Neural progenitor cell (in vitro differentiated cells): ENCODE results near the gene LRP6. TPM values are rescaled to one million over a fixed set of nuclear protein-coding genes. Genes with fewer than 3 reads are reported as not detected.

Experiments used
- DNase-seq: peaks from one replicate; pipeline ENCODE4 v3.0.0-alpha.2; 2016; ENCODE audit warnings: low spot score
- H2AFZ ChIP-seq: fragments of 200-600 bp; sonication (generic); replicated peaks from 2 replicates; pipeline ENCODE4 v1.6.1; 2016; ENCODE audit warnings: antibody characterized with exemption
- H3F3A ChIP-seq: fragments of 200-600 bp; sonication (generic); 2 replicates; pipeline ENCODE4 v1.6.1; 2016; ENCODE audit warnings: antibody characterized with exemption, low read depth
- H3K27ac ChIP-seq: fragments of 200-600 bp; sonication (generic); 2 replicates; pipeline ENCODE4 v1.5.1; 2016; ENCODE audit warnings: mild to moderate bottlenecking
- H3K27me3 ChIP-seq: fragments of 200-600 bp; sonication (generic); 2 replicates; pipeline ENCODE4 v1.6.1; 2016; ENCODE audit warnings: mild to moderate bottlenecking, moderate library complexity
- H3K36me3 ChIP-seq: fragments of 200-600 bp; sonication (generic); 2 replicates; pipeline ENCODE4 v1.5.1; 2016
- H3K4me1 ChIP-seq: fragments of 200-600 bp; sonication (generic); 2 replicates; pipeline ENCODE4 v1.6.1; 2016; ENCODE audit warnings: mixed run types
- H3K4me2 ChIP-seq: fragments of 200-600 bp; sonication (generic); 2 replicates; pipeline ENCODE4 v1.6.1; 2016
- H3K4me3 ChIP-seq: fragments of 200-600 bp; sonication (generic); 2 replicates; pipeline ENCODE4 v1.5.1; 2016
- H3K79me2 ChIP-seq: fragments of 200-600 bp; sonication (generic); 2 replicates; pipeline ENCODE4 v1.6.1; 2016; ENCODE audit warnings: low read depth
- H3K9ac ChIP-seq: fragments of 200-600 bp; sonication (generic); 2 replicates; pipeline ENCODE4 v1.6.1; 2016
- H3K9me3 ChIP-seq: fragments of 200-600 bp; sonication (generic); 2 replicates; pipeline ENCODE4 v1.5.1; 2016; ENCODE audit warnings: low read depth
- H4K20me1 ChIP-seq: fragments of 200-600 bp; sonication (generic); 2 replicates; pipeline ENCODE4 v1.6.1; 2016; ENCODE audit warnings: low read depth
- H3K27ac Mint-ChIP-seq: 3 replicates; pipeline ENCODE4 v1.8.0; 2021; ENCODE audit warnings: mixed read lengths
- H3K27me3 Mint-ChIP-seq: 2 replicates; pipeline ENCODE4 v1.8.0; 2022; ENCODE audit warnings: low read depth, mild to moderate bottlenecking, inconsistent platforms, moderate library complexity, mixed read lengths; ENCODE audit not compliant: insufficient read depth
- H3K36me3 Mint-ChIP-seq: 3 replicates; pipeline ENCODE4 v1.8.0; 2021; ENCODE audit warnings: mixed read lengths
- H3K4me1 Mint-ChIP-seq: 3 replicates; pipeline ENCODE4 v1.8.0; 2021; ENCODE audit warnings: mixed read lengths
- H3K4me3 Mint-ChIP-seq: 3 replicates; pipeline ENCODE4 v1.8.0; 2021; ENCODE audit warnings: mild to moderate bottlenecking, moderate library complexity, mixed read lengths
- H3K9me3 Mint-ChIP-seq: 3 replicates; pipeline ENCODE4 v1.8.0; 2020; ENCODE audit warnings: mixed read lengths
- CTCF ChIP-seq: fragments of 200-600 bp; sonication (generic); IDR thresholded peaks from 2 replicates; pipeline ENCODE4 v1.5.1; 2017; ENCODE audit warnings: antibody characterized with exemption, mild to moderate bottlenecking
- EZH2 ChIP-seq: fragments of 200-600 bp; sonication (generic); IDR thresholded peaks from 2 replicates; pipeline ENCODE4 v1.6.1; 2017; ENCODE audit warnings: antibody characterized with exemption, mild to moderate bottlenecking, moderate library complexity
- EZH2phosphoT487 ChIP-seq: fragments of 200-600 bp; sonication (generic); IDR thresholded peaks from 2 replicates; pipeline ENCODE4 v1.6.1; 2017; ENCODE audit warnings: antibody characterized with exemption
- total RNA-seq: library from RNA; depleted of rRNA; stranded (reverse); fragments of >200 nt; gene quantifications from 2 replicates; pipeline ENCODE4 v1.2.3, GENCODE V29; 2015; ENCODE audit warnings: low replicate concordance

LRP6 gene
- total RNA-seq, 1 donor from 2014 or later = 68.0 TPM

- Histone ChIP-seq H4K20me1 (peaks cover 93% of the 10 kb centered on the region), H2AFZ (no peak overlapping the region), H3K4me2 (no peak overlapping the region), H3K4me1 (no peaks in the 10 kb centered on the region), H3K4me3 (no peak overlapping the region), H3K9me3 (no peaks in the 10 kb centered on the region), H3K27ac (no peak overlapping the region), H3K9ac (no peak overlapping the region), H3F3A (no peaks in the 10 kb centered on the region), H3K36me3 (no peaks in the 10 kb centered on the region), H3K79me2 (peaks cover 100% of the 10 kb centered on the region), H3K27me3 (no peaks in the 10 kb centered on the region)
- H3K36me3 Mint-ChIP-seq = peaks cover 16% of the 10 kb centered on the region
- H3K4me3 Mint-ChIP-seq = no peak overlapping the region
- TF ChIP-seq EZH2 (no peak), EZH2phosphoT487 (no peak), CTCF (no peak)
- no peak for DNase-seq
- peaks cover 7% of the 10 kb centered on the region for H3K4me1 Mint-ChIP-seq
- no peak overlapping the region for H3K27ac Mint-ChIP-seq
- peaks cover 4% of the 10 kb centered on the region for H3K9me3 Mint-ChIP-seq
- no peaks in the 10 kb centered on the region for H3K27me3 Mint-ChIP-seq
Measured at GRCh38 chr12:12210983-12211382, 55.9 kb downstream of the LRP6 start.

GRCh38 chr12:12210416-12210815, 56.4 kb downstream of the LRP6 start:
- Histone ChIP-seq H3K9ac (no peak overlapping the region), H3K9me3 (no peaks in the 10 kb centered on the region), H3F3A (no peaks in the 10 kb centered on the region), H3K4me3 (no peak overlapping the region), H3K27me3 (no peaks in the 10 kb centered on the region), H3K4me1 (no peaks in the 10 kb centered on the region), H3K27ac (no peak overlapping the region), H3K79me2 (peaks cover 100% of the 10 kb centered on the region), H3K4me2 (no peak overlapping the region), H2AFZ (no peak overlapping the region), H3K36me3 (no peaks in the 10 kb centered on the region), H4K20me1 (peaks cover 93% of the 10 kb centered on the region)
- Mint-ChIP-seq H3K9me3 (peaks cover 4% of the 10 kb centered on the region), H3K27ac (no peak overlapping the region), H3K27me3 (no peaks in the 10 kb centered on the region), H3K4me1 (peaks cover 7% of the 10 kb centered on the region), H3K4me3 (no peak overlapping the region), H3K36me3 (peaks cover 21% of the 10 kb centered on the region)
- no peak for DNase-seq
- TF ChIP-seq EZH2 (no peak), EZH2phosphoT487 (no peak), CTCF (no peak)

GRCh38 chr12:12209675-12210074, 57.2 kb downstream of the LRP6 start:
- Histone ChIP-seq H3K9me3 (no peaks in the 10 kb centered on the region), H3K27ac (no peak overlapping the region), H3K79me2 (peaks cover 100% of the 10 kb centered on the region), H3K9ac (no peak overlapping the region), H3K4me2 (no peak overlapping the region), H3K36me3 (no peaks in the 10 kb centered on the region), H3K4me3 (no peak overlapping the region), H3F3A (no peaks in the 10 kb centered on the region), H3K4me1 (no peaks in the 10 kb centered on the region), H3K27me3 (no peaks in the 10 kb centered on the region), H4K20me1 (peaks cover 87% of the 10 kb centered on the region), H2AFZ (no peak overlapping the region)
- no peak for DNase-seq
- Mint-ChIP-seq H3K4me3 (no peak overlapping the region), H3K27me3 (no peaks in the 10 kb centered on the region), H3K9me3 (peaks cover 4% of the 10 kb centered on the region), H3K4me1 (peaks cover 3% of the 10 kb centered on the region), H3K36me3 (peaks cover 21% of the 10 kb centered on the region), H3K27ac (no peak overlapping the region)
- TF ChIP-seq EZH2phosphoT487 (no peak), EZH2 (no peak), CTCF (no peak)
